Pancreas (tissue), 10 donors: Measurements from ENCODE around the gene CTPS1. TPM values are rescaled to one million over a fixed set of nuclear protein-coding genes. Genes with fewer than 3 reads are reported as not detected.

Experiments
- ATAC-seq, 4 donors: fragments of 200-7000 bp; cut with Tn5 transposase; one replicate each; pipeline versions ENCODE4 v1.8.0 to v1.9.1; 2020; ENCODE audit warnings: mild to moderate bottlenecking in 4 of 4, moderate library complexity in 4 of 4
- DNase-seq, 6 donors: peaks; one replicate each; pipeline ENCODE4 v3.0.0-alpha.2; 2020
- FAIRE-seq: peaks from 2 replicates; lab custom pipeline; 2012; peaks lifted over from hg19 to GRCh38; lab: Jason Lieb, UNC
- H3K27ac ChIP-seq, 4 donors: fragments of 200-600 bp; sonication (generic); 1 replicate in 3 of 4; 2 replicates in 1 of 4; pipeline versions ENCODE4 v1.5.0 to v1.8.0; 2020
- H3K27me3 ChIP-seq, 4 donors: fragments of 200-600 bp; one replicate each; pipeline ENCODE4 v1.8.0; 2021
- H3K36me3 ChIP-seq, 3 donors: fragments of 200-600 bp; sonication (generic) in 1 of 3; one replicate each; pipeline versions ENCODE4 v1.5.0 to v1.8.0; 2020 to 2021
- H3K4me1 ChIP-seq, 3 donors: fragments of 200-600 bp; one replicate each; pipeline ENCODE4 v1.8.0; 2021
- H3K4me3 ChIP-seq, 4 donors: fragments of 200-600 bp; sonication (generic) in 2 of 4; one replicate each; pipeline versions ENCODE4 v1.5.0 to v1.8.0; 2020 to 2021
- H3K9me3 ChIP-seq, 4 donors: fragments of 200-600 bp; one replicate each; pipeline ENCODE4 v1.8.0; 2021
- CTCF ChIP-seq, 4 donors: fragments of 200-600 bp; sonication (generic) in 3 of 4; IDR thresholded peaks; one replicate each; pipeline versions ENCODE4 v1.5.0 to v1.8.0; 2021; ENCODE audit warnings: antibody characterized with exemption in 4 of 4
- WGBS, 2 donors: extraction: QIAGEN DNeasy Blood & Tissue Kit; methylation state at CpG; one replicate each; pipeline ENCODE4 v1.1.7; 2013; 5-methylcytosine and 5-hydroxymethylcytosine counted together
- intact Hi-C, 3 donors: fragments of 100-400 bp; cut with DNase I; formaldehyde crosslinking; loops; one replicate each; pipeline versions ENCODE4 v1.11.1 to v1.14.2; 2022
- polyA plus RNA-seq, 2 donors: library from polyadenylated mRNA; stranded (reverse); fragments of 200-250 nt; gene quantifications; one replicate each; pipeline ENCODE4 v1.2.3, GENCODE V29; 2013
- total RNA-seq, 6 donors: library from RNA; stranded (reverse); fragmentation: NEBNext Ultra II Directional in 4 of 6; extraction: Animal tissue kit (Norgen Biotek cat#: 25700) in 4 of 6; gene quantifications; one replicate each; pipeline versions ENCODE4 v1.2.1 to v1.2.4, GENCODE V29; 2021 to 2023
- donor health status: healthy with polysubstance abuse.
- donor health status: DM: no; HTN: no; CAD: no; lungs with moderate emphysema.
- donor health status: DM: no; HTN: no; CAD: no.
- donor health status: control.
- donor health status: control.
- donor health status: Bipolar disorder and iron deficiency.
- donor health status: DM: yes; HTN: yes; CAD: no.
- donor health status: DM: no; HTN: no; CAD: no.
- donor health status: DM: no; HTN: no; CAD: no.
- donor health status: DM: yes; HTN: yes; CAD: no.

CTPS1 gene
- total and polyA plus RNA-seq, 8 donors, result 4.1 to 8.7 (median 7.3) TPM

DNA sequence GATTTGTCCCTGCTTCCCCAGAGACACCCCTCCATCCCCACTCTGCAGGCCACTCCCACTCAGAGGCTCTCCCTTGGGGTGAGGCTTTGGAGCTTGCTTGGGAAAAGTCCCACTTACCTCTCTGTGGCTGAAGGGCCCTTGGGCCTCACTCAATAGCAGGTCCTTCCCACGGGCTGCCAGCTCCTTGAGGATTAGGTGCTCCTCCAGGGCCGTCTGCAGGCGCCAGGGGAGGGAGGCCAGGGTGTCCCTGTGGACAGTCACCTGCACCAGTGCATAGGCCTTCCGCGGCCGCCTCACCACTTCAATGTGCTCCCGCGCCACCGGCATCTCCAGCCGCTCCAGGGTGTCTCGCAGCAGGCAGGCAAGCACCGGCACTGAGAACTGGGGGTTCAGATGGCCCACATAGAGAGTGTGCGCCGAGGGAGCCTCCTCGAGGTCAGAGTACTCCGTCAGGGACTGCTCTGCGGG is 40.6 kb downstream of the CTPS1 start:
- Histone ChIP-seq H3K27ac (no peak overlapping the region), H3K9me3 (no peaks in the 10 kb centered on the region), H3K36me3 (no peaks in the 10 kb centered on the region), H3K4me1 (no peaks in the 10 kb centered on the region), H3K27me3 (no peaks in the 10 kb centered on the region), H3K4me3 (no peak overlapping the region)
- intact Hi-C loops, result no loop called here
- no peak for TF ChIP-seq CTCF (IDR thresholded peaks at IDR 0.05)
- FAIRE-seq (no peak), ATAC-seq (no peak), DNase-seq (no peak)
- 92 to 95% methylated on average over 17 of the region's 17 CpGs for WGBS, 2 donors

GRCh38 chr1:41020654-41021053 is 41.2 kb downstream of the CTPS1 start:
- FAIRE-seq, result no peak
- intact Hi-C loops, result no loop called here
- no peak for TF ChIP-seq CTCF (IDR thresholded peaks at IDR 0.05)
- H3K4me1 ChIP-seq, result no peaks in the 10 kb centered on the region
- no peak overlapping the region for H3K4me3 ChIP-seq
- no peak overlapping the region for H3K27ac ChIP-seq
- H3K36me3 ChIP-seq, result no peaks in the 10 kb centered on the region
- 65 to 72% methylated on average over 3 of the region's 3 CpGs for WGBS, 2 donors
- no peaks in the 10 kb centered on the region for H3K27me3 ChIP-seq
- DNase-seq, result no peak
- no peaks in the 10 kb centered on the region for H3K9me3 ChIP-seq
- ATAC-seq, result peak in 1 of 4 donors; percentile 10

DNA sequence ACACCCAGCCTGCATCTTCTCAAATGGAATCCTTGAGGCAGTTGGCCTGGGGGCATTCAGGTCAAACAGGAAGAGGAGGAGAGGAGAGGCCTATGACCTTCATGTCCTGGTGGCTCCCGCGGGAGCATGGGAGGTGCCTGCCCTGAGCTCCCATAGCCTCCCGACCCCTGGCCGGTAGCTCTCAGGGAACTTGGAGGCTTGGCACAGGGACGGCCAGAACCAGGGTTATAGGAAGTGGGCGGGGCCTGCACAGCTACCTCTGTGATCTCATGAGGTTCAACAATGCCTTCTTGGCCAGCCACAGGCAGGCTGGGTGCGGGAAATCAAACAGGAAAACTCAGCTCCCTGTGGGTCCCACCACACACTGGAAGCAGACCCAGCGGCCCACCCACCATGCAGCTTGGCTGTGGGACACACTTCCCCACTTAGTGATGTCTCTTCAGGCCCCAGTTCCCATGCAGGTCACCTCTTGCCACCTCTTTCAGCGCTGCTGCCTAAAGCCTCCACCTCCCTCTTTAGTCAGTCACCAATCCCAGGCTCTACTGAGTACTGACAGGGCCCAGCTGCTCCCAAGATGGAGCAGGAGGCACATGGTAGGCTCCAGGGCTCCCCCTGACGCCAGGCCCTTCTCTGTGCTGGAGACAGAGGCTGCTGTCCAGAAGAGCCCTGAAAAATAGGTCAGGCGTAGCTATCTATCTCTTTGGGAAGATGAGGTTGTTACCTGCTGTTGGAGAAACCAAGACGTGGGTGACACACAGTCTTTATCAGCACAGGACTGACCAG is 42.2 kb downstream of the CTPS1 start, which contains the start of gene SLFNL1:
Gene SLFNL1, minus strand, starts transcription at position 200 of the 783 bp plus-strand sequence. CDS start 1,065 bp downstream, outside the sequence.
- Histone ChIP-seq H3K9me3 (no peaks in the 10 kb centered on the region), H3K27me3 (no peaks in the 10 kb centered on the region), H3K36me3 (no peaks in the 10 kb centered on the region), H3K4me1 (no peaks in the 10 kb centered on the region), H3K4me3 (no peak within 1 kb of the TSS), H3K27ac (no peak within 1 kb of the TSS)
- FAIRE-seq, result no peak
- DNase-seq, result no peak
- intact Hi-C loops, result no loop called here
- TF ChIP-seq CTCF (IDR thresholded peaks at IDR 0.05), result no peak
- peak in 1 of 4 donors; percentile 19 for ATAC-seq
- WGBS, 2 donors, result 71 to 73% methylated on average over 12 of the region's 12 CpGs

DNA sequence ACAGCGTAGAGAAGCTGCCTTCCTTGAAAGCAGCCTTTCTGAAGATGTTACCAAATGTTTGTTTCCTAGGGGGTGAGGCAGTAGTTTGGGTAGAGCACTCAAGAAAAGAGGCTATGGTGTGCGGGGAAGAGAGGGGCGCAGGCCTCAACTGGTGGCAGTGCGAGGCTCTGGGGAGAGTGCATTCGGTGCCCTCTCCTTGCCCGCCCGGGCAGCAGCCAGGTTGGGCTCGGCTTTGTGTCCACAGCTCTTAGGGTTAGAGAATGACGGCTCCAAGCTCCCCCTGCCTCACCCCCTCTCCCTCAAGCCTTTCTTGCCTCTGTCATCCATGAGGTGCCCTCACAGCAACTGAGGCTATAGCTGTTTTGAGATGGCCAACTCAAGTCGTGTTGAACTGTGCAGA is 42.9 kb downstream of the CTPS1 start:
- H3K36me3 ChIP-seq, result peaks cover 0 to 5% (median 0%) of the 10 kb centered on the region in 3 donors
- H3K27me3 ChIP-seq, result no peaks in the 10 kb centered on the region
- DNase-seq (no peak), ATAC-seq (no peak), FAIRE-seq (no peak)
- H3K27ac ChIP-seq, result no peak overlapping the region
- intact Hi-C loops, result no loop called here
- WGBS, 2 donors, result 89 to 94% methylated on average over 10 of the region's 10 CpGs
- TF ChIP-seq CTCF (IDR thresholded peaks at IDR 0.05), result no peak
- H3K4me1 ChIP-seq, result no peaks in the 10 kb centered on the region
- H3K4me3 ChIP-seq, result no peak overlapping the region
- H3K9me3 ChIP-seq, result no peaks in the 10 kb centered on the region
